ENCODE results near the gene MT1M.
A peak's percentile ranks its signal among the peaks of the same experiment; 100 is the strongest.

MT1M gene

DNA sequence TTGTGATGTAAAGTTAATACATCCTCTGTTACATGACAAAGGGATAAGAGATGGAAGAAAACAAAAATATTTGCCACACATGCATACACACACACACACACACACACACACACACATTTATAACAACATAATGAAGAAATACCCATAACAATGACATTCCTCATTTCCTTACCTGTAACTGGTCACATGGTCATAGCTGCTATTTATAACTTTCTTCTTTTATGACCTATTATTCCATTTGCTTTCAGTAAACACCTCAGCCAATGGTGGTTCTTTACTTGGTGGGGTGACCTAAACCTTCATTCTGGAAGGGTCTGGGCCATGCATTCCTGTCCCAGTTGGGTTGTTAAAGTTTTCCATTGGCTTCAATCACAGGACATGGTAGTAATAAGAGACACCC lies 18.8 kb upstream of the MT1M start:
- H3K36me3 ChIP-seq (ENCODE audit: control insufficient read depth in 1 of 2, insufficient read depth in 2 of 2, low read length in 2 of 2) = no peaks in the 10 kb centered on the region
- no peak overlapping the region for H3K14ac ChIP-seq (ENCODE audit: low read length)
- H3K4me1 ChIP-seq (ENCODE audit: control insufficient read depth in 1 of 2, insufficient read depth in 2 of 2, low read length in 2 of 2) = peaks cover 11 to 15% of the 10 kb centered on the region in 2 experiments
- H3K27ac ChIP-seq (ENCODE audit: low read depth, low read length) = no peak overlapping the region
- H2BK5ac ChIP-seq (ENCODE audit: low read depth, low read length, poor library complexity) = no peak overlapping the region
- H3K4me2 ChIP-seq (ENCODE audit: low read length) = no peak overlapping the region
- H4K8ac ChIP-seq (ENCODE audit: low read depth, low read length) = no peak overlapping the region
- no peaks in the 10 kb centered on the region for H3K79me2 ChIP-seq (ENCODE audit: control insufficient read depth, insufficient read depth, low read length, poor library complexity)
- no peak overlapping the region for H3K4me3 ChIP-seq (ENCODE audit: low read depth, low read length)
- no peak overlapping the region for H3K18ac ChIP-seq (ENCODE audit: low read length)
- no peaks in the 10 kb centered on the region for H3K79me1 ChIP-seq (ENCODE audit: low read length)
- no peak overlapping the region for H3K9ac ChIP-seq (ENCODE audit: low read length)
- H4K12ac ChIP-seq (ENCODE audit: low read depth, low read length) = no peak overlapping the region
- H2AK5ac ChIP-seq (ENCODE audit: low read length) = no peak overlapping the region
- no peak overlapping the region for H4K91ac ChIP-seq (ENCODE audit: low read depth, low read length)
- no peak overlapping the region for H2BK12ac ChIP-seq (ENCODE audit: low read length)
- no peak overlapping the region for H2BK120ac ChIP-seq (ENCODE audit: insufficient read depth, low read length, poor library complexity)
- H3K27me3 ChIP-seq (ENCODE audit: insufficient read depth, low read length) = peaks cover 27% of the 10 kb centered on the region
- no peak for DNase-seq
- H2AFZ ChIP-seq (ENCODE audit: insufficient read depth, low read length, poor library complexity) = no peak overlapping the region
- no peak overlapping the region for H3K23ac ChIP-seq (ENCODE audit: low read length)
- peaks cover 4% of the 10 kb centered on the region for H3K9me3 ChIP-seq (ENCODE audit: insufficient read depth, low read depth, low read length)
- no peak overlapping the region for H3K4ac ChIP-seq (ENCODE audit: low read depth, low read length)

DNA sequence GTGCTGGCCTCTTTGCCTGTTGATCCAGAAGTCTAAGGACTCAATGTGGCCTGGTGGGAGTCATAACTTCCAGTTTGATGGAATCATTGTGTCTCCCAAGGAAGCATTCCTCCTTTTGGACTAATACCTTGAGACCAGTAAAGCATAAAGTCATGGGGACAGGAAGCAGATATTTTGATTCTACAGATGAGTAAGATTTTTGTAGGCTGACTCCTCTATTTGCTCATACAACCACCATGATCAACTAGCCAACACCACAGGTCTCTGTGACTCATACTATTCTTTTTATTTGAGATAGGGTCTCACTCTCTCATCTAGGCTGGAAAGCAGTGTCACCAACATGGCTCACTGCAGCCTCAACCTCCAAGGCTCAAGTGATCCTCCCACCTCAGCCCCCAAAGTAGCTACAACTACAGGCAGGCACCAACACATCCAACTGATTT lies 17.9 kb upstream of the MT1M start:
- Histone ChIP-seq H2AK5ac (ENCODE audit: low read length) (no peak overlapping the region), H2BK5ac (ENCODE audit: low read depth, low read length, poor library complexity) (no peak overlapping the region), H2AFZ (ENCODE audit: insufficient read depth, low read length, poor library complexity) (no peak overlapping the region), H2BK12ac (ENCODE audit: low read length) (no peak overlapping the region), H3K27me3 (ENCODE audit: insufficient read depth, low read length) (peaks cover 33% of the 10 kb centered on the region), H3K4me1 (ENCODE audit: control insufficient read depth in 1 of 2, insufficient read depth in 2 of 2, low read length in 2 of 2) (peaks cover 6 to 8% of the 10 kb centered on the region in 2 experiments), H3K9me3 (ENCODE audit: insufficient read depth, low read depth, low read length) (peaks cover 4% of the 10 kb centered on the region), H3K9ac (ENCODE audit: low read length) (no peak overlapping the region), H2BK120ac (ENCODE audit: insufficient read depth, low read length, poor library complexity) (no peak overlapping the region), H3K18ac (ENCODE audit: low read length) (no peak overlapping the region), H3K23ac (ENCODE audit: low read length) (no peak overlapping the region), H3K79me1 (ENCODE audit: low read length) (no peaks in the 10 kb centered on the region), H3K4me2 (ENCODE audit: low read length) (no peak overlapping the region), H3K27ac (ENCODE audit: low read depth, low read length) (no peak overlapping the region), H3K14ac (ENCODE audit: low read length) (no peak overlapping the region), H4K8ac (ENCODE audit: low read depth, low read length) (no peak overlapping the region), H3K36me3 (ENCODE audit: control insufficient read depth in 1 of 2, insufficient read depth in 2 of 2, low read length in 2 of 2) (no peaks in the 10 kb centered on the region), H4K12ac (ENCODE audit: low read depth, low read length) (no peak overlapping the region), H3K4ac (ENCODE audit: low read depth, low read length) (no peak overlapping the region), H3K79me2 (ENCODE audit: control insufficient read depth, insufficient read depth, low read length, poor library complexity) (no peaks in the 10 kb centered on the region), H4K91ac (ENCODE audit: low read depth, low read length) (no peak overlapping the region), H3K4me3 (ENCODE audit: low read depth, low read length) (no peak overlapping the region)
- peak in 1 of 2 donors; percentile 22 for DNase-seq

- peaks cover 1 to 3% of the 10 kb centered on the region in 2 experiments for H3K4me1 ChIP-seq (ENCODE audit: control insufficient read depth in 1 of 2, insufficient read depth in 2 of 2, low read length in 2 of 2)
- H3K9me3 ChIP-seq (ENCODE audit: insufficient read depth, low read depth, low read length) = peaks cover 6% of the 10 kb centered on the region
- H4K8ac ChIP-seq (ENCODE audit: low read depth, low read length) = no peak overlapping the region
- no peak overlapping the region for H3K27ac ChIP-seq (ENCODE audit: low read depth, low read length)
- H3K79me1 ChIP-seq (ENCODE audit: low read length) = no peaks in the 10 kb centered on the region
- no peak overlapping the region for H3K14ac ChIP-seq (ENCODE audit: low read length)
- no peak overlapping the region for H2AK5ac ChIP-seq (ENCODE audit: low read length)
- H3K27me3 ChIP-seq (ENCODE audit: insufficient read depth, low read length) = peaks cover 33% of the 10 kb centered on the region
- no peak overlapping the region for H3K18ac ChIP-seq (ENCODE audit: low read length)
- H3K36me3 ChIP-seq (ENCODE audit: control insufficient read depth in 1 of 2, insufficient read depth in 2 of 2, low read length in 2 of 2) = no peaks in the 10 kb centered on the region
- H2AFZ ChIP-seq (ENCODE audit: insufficient read depth, low read length, poor library complexity) = no peak overlapping the region
- H2BK12ac ChIP-seq (ENCODE audit: low read length) = no peak overlapping the region
- H3K4me2 ChIP-seq (ENCODE audit: low read length) = no peak overlapping the region
- no peak for DNase-seq
- H2BK5ac ChIP-seq (ENCODE audit: low read depth, low read length, poor library complexity) = no peak overlapping the region
- no peak overlapping the region for H3K9ac ChIP-seq (ENCODE audit: low read length)
- no peak overlapping the region for H3K4me3 ChIP-seq (ENCODE audit: low read depth, low read length)
- WGBS (ENCODE audit: extremely low coverage, insufficient coverage, insufficient read length) = no CpG with 5 or more reads among the region's 3 CpGs
- H3K23ac ChIP-seq (ENCODE audit: low read length) = no peak overlapping the region
- H2BK120ac ChIP-seq (ENCODE audit: insufficient read depth, low read length, poor library complexity) = no peak overlapping the region
- H4K91ac ChIP-seq (ENCODE audit: low read depth, low read length) = no peak overlapping the region
- no peak overlapping the region for H4K12ac ChIP-seq (ENCODE audit: low read depth, low read length)
- H3K4ac ChIP-seq (ENCODE audit: low read depth, low read length) = no peak overlapping the region
- H3K79me2 ChIP-seq (ENCODE audit: control insufficient read depth, insufficient read depth, low read length, poor library complexity) = no peaks in the 10 kb centered on the region
These were observed 17.1 kb upstream of the MT1M start for GRCh38 chr16:56615353-56615752.

DNA sequence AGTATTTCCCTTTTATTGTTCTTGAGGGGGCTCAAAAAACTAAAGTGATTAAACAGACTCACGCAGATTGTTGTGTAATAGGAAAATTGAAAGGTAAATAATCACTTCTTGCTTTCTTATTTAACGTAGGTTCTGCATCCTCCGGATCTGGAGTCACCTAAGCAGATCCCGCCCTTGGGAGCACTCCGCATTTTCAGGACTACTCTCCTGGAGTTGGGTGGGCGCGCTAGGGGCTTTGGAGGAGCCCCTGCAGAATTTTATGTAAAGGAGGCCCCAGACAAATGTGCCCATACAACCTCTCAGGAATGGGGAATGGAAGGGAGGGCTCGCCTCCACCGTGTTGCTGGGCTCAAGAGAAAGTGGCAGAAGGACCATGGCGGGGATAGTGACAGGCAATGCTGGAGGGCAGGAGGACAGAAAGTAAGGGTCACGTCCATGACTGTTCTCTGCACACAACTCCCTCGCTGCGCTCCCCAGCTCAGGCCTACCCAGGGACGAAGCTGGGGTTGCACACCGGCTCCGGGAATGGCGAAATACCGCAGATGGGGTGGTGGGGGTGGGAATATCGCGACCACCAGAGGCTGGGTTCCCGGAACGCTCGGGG lies 15.7 kb upstream of the MT1M start:
- Histone ChIP-seq H3K9me3 (ENCODE audit: insufficient read depth, low read depth, low read length) (peaks cover 6% of the 10 kb centered on the region), H2BK120ac (ENCODE audit: insufficient read depth, low read length, poor library complexity) (no peak overlapping the region), H2AK5ac (ENCODE audit: low read length) (no peak overlapping the region), H4K91ac (ENCODE audit: low read depth, low read length) (no peak overlapping the region), H3K23ac (ENCODE audit: low read length) (no peak overlapping the region), H2BK5ac (ENCODE audit: low read depth, low read length, poor library complexity) (no peak overlapping the region), H3K18ac (ENCODE audit: low read length) (no peak overlapping the region), H3K36me3 (ENCODE audit: control insufficient read depth in 1 of 2, insufficient read depth in 2 of 2, low read length in 2 of 2) (no peaks in the 10 kb centered on the region), H4K8ac (ENCODE audit: low read depth, low read length) (no peak overlapping the region), H3K4me3 (ENCODE audit: low read depth, low read length) (no peak overlapping the region), H3K79me2 (ENCODE audit: control insufficient read depth, insufficient read depth, low read length, poor library complexity) (no peaks in the 10 kb centered on the region), H4K12ac (ENCODE audit: low read depth, low read length) (no peak overlapping the region), H3K27ac (ENCODE audit: low read depth, low read length) (no peak overlapping the region), H3K27me3 (ENCODE audit: insufficient read depth, low read length) (peaks cover 30% of the 10 kb centered on the region), H3K4me2 (ENCODE audit: low read length) (peak overlapping the region; percentile 32), H3K79me1 (ENCODE audit: low read length) (no peaks in the 10 kb centered on the region), H2BK12ac (ENCODE audit: low read length) (no peak overlapping the region), H3K4ac (ENCODE audit: low read depth, low read length) (no peak overlapping the region), H3K14ac (ENCODE audit: low read length) (no peak overlapping the region), H3K4me1 (ENCODE audit: control insufficient read depth in 1 of 2, insufficient read depth in 2 of 2, low read length in 2 of 2) (peaks cover 0 to 3% of the 10 kb centered on the region in 2 experiments), H2AFZ (ENCODE audit: insufficient read depth, low read length, poor library complexity) (no peak overlapping the region), H3K9ac (ENCODE audit: low read length) (no peak overlapping the region)
- no CpG with 5 or more reads among the region's 23 CpGs for WGBS (ENCODE audit: extremely low coverage, insufficient coverage, insufficient read length)
- no peak for DNase-seq

Data from trophoblast cell (in vitro differentiated cells and primary cell).